Endothelial cell of umbilical vein (primary cell): ENCODE results near the gene ATOX1. TPM values are rescaled to one million over a fixed set of nuclear protein-coding genes. Genes with fewer than 3 reads are reported as not detected.
A peak's percentile ranks its signal among the peaks of the same experiment; 100 is the strongest.

Source experiments
- BruUV-seq: library from RNA; stranded (reverse); fragments of 400-500 nt; replicated peaks from 2 replicates; lab custom pipeline; 2021; lab: Mats Ljungman, UMichigan
- CTCF ChIA-PET: fragments of 300-600, 350-600 bp; sonication (Branson Sonifier 250); formaldehyde crosslinking; loops from one replicate; lab custom pipeline; 2021; ENCODE audit warnings: antibody characterized with exemption, inconsistent platforms; lab: Charles Lee
- POLR2A ChIA-PET: fragments of 300-600, 350-600 bp; sonication (Branson Sonifier 250); formaldehyde crosslinking; loops from one replicate; lab custom pipeline; 2021; ENCODE audit warnings: antibody characterized with exemption, inconsistent platforms; lab: Charles Lee
- DNase-seq: peaks from one replicate; pipeline ENCODE4 v3.0.0-alpha.2; 2011; ENCODE audit warnings: low read depth, low spot score
- FAIRE-seq: peaks from 2 replicates; lab custom pipeline; 2011; peaks lifted over from hg19 to GRCh38; lab: Jason Lieb, UNC
- H2AFZ ChIP-seq: 2 replicates; pipeline ENCODE4 v1.6.0; 2012; ENCODE audit warnings: low read depth, low read length, control low read depth, inconsistent platforms
- H3K27ac ChIP-seq: 2 replicates; pipeline ENCODE4 v1.5.1; 2011; ENCODE audit warnings: low read depth, mild to moderate bottlenecking, control low read depth, low read length, moderate library complexity; ENCODE audit not compliant: insufficient read depth
- H3K27me3 ChIP-seq, 2 experiments: 2 replicates each; pipeline versions ENCODE4 v1.6.0 to v1.6.1; 2011; ENCODE audit warnings: low read length in 2 of 2, mixed read lengths in 1 of 2; ENCODE audit not compliant: control insufficient read depth in 2 of 2, insufficient read depth in 2 of 2
- H3K36me3 ChIP-seq, 2 experiments: 2 replicates in 1 of 2; 3 replicates in 1 of 2; pipeline ENCODE4 v1.5.1; 2011; ENCODE audit warnings: low read length in 2 of 2, mild to moderate bottlenecking in 1 of 2, moderate library complexity in 1 of 2; ENCODE audit not compliant: control insufficient read depth in 2 of 2, insufficient read depth in 2 of 2; ENCODE audit errors: extremely low read depth in 1 of 2
- H3K4me1 ChIP-seq: 3 replicates; pipeline ENCODE4 v1.5.1; 2011; ENCODE audit warnings: mild to moderate bottlenecking, low read length; ENCODE audit not compliant: control insufficient read depth, insufficient read depth; ENCODE audit errors: extremely low read depth
- H3K4me2 ChIP-seq: 2 replicates; pipeline ENCODE4 v1.6.1; 2011; ENCODE audit warnings: low read length, control low read depth, mixed read lengths; ENCODE audit not compliant: insufficient read depth
- H3K4me3 ChIP-seq, 3 experiments: fragments of 200-600 bp in 1 of 3; sonication (generic), shearing (Covaris generic) in 1 of 3; replicated peaks in 1 of 3; 2 replicates each; pipeline ENCODE4 v1.5.1; 2011 to 2016; ENCODE audit warnings: control low read depth in 3 of 3, low read length in 3 of 3, mild to moderate bottlenecking in 2 of 3, inconsistent platforms in 1 of 3, low read depth in 1 of 3, moderate library complexity in 1 of 3; ENCODE audit not compliant: insufficient read depth in 1 of 3
- H3K79me2 ChIP-seq: 2 replicates; pipeline ENCODE4 v1.6.0; 2012; ENCODE audit warnings: low read length, inconsistent platforms; ENCODE audit not compliant: control insufficient read depth, insufficient read depth
- H3K9ac ChIP-seq: replicated peaks from 2 replicates; pipeline ENCODE3; 2011; ENCODE audit warnings: low read length, control low read depth; ENCODE audit not compliant: insufficient read depth; ENCODE audit errors: extremely low read depth
- H3K9me1 ChIP-seq: replicated peaks from 3 replicates; pipeline ENCODE4 v1.6.0; 2011; ENCODE audit warnings: mild to moderate bottlenecking, low read length; ENCODE audit not compliant: control insufficient read depth, insufficient read depth; ENCODE audit errors: extremely low read depth
- H3K9me3 ChIP-seq: replicated peaks from 2 replicates; pipeline ENCODE4 v1.5.1; 2012; ENCODE audit warnings: low read length, inconsistent platforms; ENCODE audit not compliant: control insufficient read depth, insufficient read depth
- H4K20me1 ChIP-seq: replicated peaks from 2 replicates; pipeline ENCODE3; 2011; ENCODE audit warnings: mild to moderate bottlenecking, low read length; ENCODE audit not compliant: control insufficient read depth, insufficient read depth; ENCODE audit errors: extremely low read depth
- CTCF ChIP-seq, 2 donors: IDR thresholded peaks; 1 replicate in 1 of 2; 2 replicates in 1 of 2; pipeline ENCODE4 v1.5.1; 2011; ENCODE audit warnings: low read length in 2 of 2, mild to moderate bottlenecking in 2 of 2, moderate library complexity in 2 of 2, control low read depth in 1 of 2, inconsistent platforms in 1 of 2, low read depth in 1 of 2; ENCODE audit not compliant: insufficient read depth in 1 of 2; ENCODE audit errors: extremely low read depth in 1 of 2
- FOS ChIP-seq: IDR thresholded peaks from 2 replicates; pipeline ENCODE4 v1.6.1; 2011; ENCODE audit warnings: mild to moderate bottlenecking, low read length, moderate library complexity, borderline replicate concordance; ENCODE audit not compliant: insufficient read depth
- GATA2 ChIP-seq: IDR thresholded peaks from 2 replicates; pipeline ENCODE4 v1.7.0; 2011; ENCODE audit warnings: low read depth, mild to moderate bottlenecking, moderate library complexity, mixed read lengths, low read length; ENCODE audit not compliant: insufficient read length, insufficient read depth
- JUN ChIP-seq: IDR thresholded peaks from 2 replicates; pipeline ENCODE4 v1.6.1; 2011; ENCODE audit warnings: borderline replicate concordance, low read depth; ENCODE audit not compliant: insufficient read length, insufficient read depth
- MAX ChIP-seq: IDR thresholded peaks from 2 replicates; pipeline ENCODE4 v1.6.1; 2011; ENCODE audit not compliant: insufficient read depth, insufficient read length
- MYC ChIP-seq: IDR thresholded peaks from one replicate; pipeline ENCODE4 v1.6.1; 2011; ENCODE audit warnings: mild to moderate bottlenecking, low read depth, low read length
- POLR2A ChIP-seq: IDR thresholded peaks from 2 replicates; pipeline ENCODE4 v1.6.1; 2012; ENCODE audit warnings: low read depth, mild to moderate bottlenecking, control low read depth, low read length
- POLR2AphosphoS5 ChIP-seq: IDR thresholded peaks from 2 replicates; pipeline ENCODE4 v1.6.1; 2012; ENCODE audit warnings: low read depth, mild to moderate bottlenecking, control low read depth, low read length, moderate library complexity; ENCODE audit not compliant: insufficient read depth
- dilution Hi-C: fragments of 300-500 bp; cut with MboI; formaldehyde crosslinking; loops from one replicate; pipeline ENCODE4 v1.15.0; 2019; ENCODE audit warnings: low sequenced_read_pairs; ENCODE audit not compliant: extremely low pct_ligation_motif_present
- intact Hi-C: fragments of 100-400 bp; cut with micrococcal nuclease; formaldehyde crosslinking; loops from one replicate; pipeline ENCODE4 v1.10.0; 2022
- polyA plus RNA-seq, 4 experiments: library from polyadenylated mRNA; depleted of rRNA in 3 of 4; stranded (reverse) in 3 of 4; unstranded in 1 of 4; fragments of >200 nt; gene quantifications; 2 replicates each; pipeline versions ENCODE4 v1.2.1 to v1.2.3, GENCODE V29; 2011 to 2012; ENCODE audit warnings: missing spikeins in 1 of 4
- total RNA-seq: library from RNA; stranded (reverse); gene quantifications from 2 replicates; pipeline ENCODE4 v1.2.3, GENCODE V29; 2021

ATOX1 gene
- total and polyA plus RNA-seq, 2 donors (not counting 3 experiments of a cell fraction or from before 2014, with no cell fraction given): 113 to 292 TPM

GRCh38 chr5:151758141-151758429, 346 bp downstream of the ATOX1 start:
- peak overlapping the region; percentile 90 for H3K4me2 ChIP-seq
- TSS peak; percentile 71 for BruUV-seq
- peaks cover 18% of the 10 kb centered on the region for H3K4me1 ChIP-seq
- no peaks in the 10 kb centered on the region for H3K27me3 ChIP-seq
- peak overlapping the region; percentile 59 to 86 (median 68) for H3K4me3 ChIP-seq
- intact Hi-C loops (loop anchor here (1.0 kb wide), 2 partner anchors 13 kb away; partner anchors contain the start of gene G3BP1), dilution Hi-C loops (no loop called here)
- H3K36me3 ChIP-seq: no peaks in the 10 kb centered on the region
- CTCF ChIA-PET: interaction anchor here (1.9 to 5.5 kb wide), 3 partner anchors 14 to 311 kb away, joined by 7 to 25 read pairs (median 10); partner anchors contain the start of genes G3BP1 and SLC36A1
- peaks cover 27% of the 10 kb centered on the region for H3K79me2 ChIP-seq
- H3K27ac ChIP-seq: peak overlapping the region; percentile 76
- DNase-seq (no peak), FAIRE-seq (no peak)
- POLR2A ChIA-PET: interaction anchor here (0.8 to 2.3 kb wide), 2 partner anchors 13 to 86 kb away, joined by 3 to 12 read pairs; partner anchors contain the start of gene G3BP1
- H4K20me1 ChIP-seq: no peaks in the 10 kb centered on the region
- no peaks in the 10 kb centered on the region for H3K9me1 ChIP-seq
- H3K9me3 ChIP-seq: no peaks in the 10 kb centered on the region
- peak overlapping the region; percentile 87 for H3K9ac ChIP-seq
- peak overlapping the region; percentile 84 for H2AFZ ChIP-seq
- TF ChIP-seq POLR2AphosphoS5 (no peak), FOS (no peak), MYC (no peak), POLR2A (no peak), JUN (no peak), CTCF (IDR thresholded peaks at IDR 0.05; ENCODE audit: extremely low read depth in 1 of 2, insufficient read depth in 1 of 2, low read depth in 1 of 2, low read length in 2 of 2) (no peak), MAX (no peak), GATA2 (no peak)
